WTC11 (cell line): ENCODE results near the gene SLC9A9.

ENCODE experiments used
- CBFB ChIP-seq: sonication (generic); formaldehyde crosslinking; IDR thresholded peaks from 2 replicates; pipeline ENCODE4 v1.8.1; 2022; ENCODE audit warnings: mild to moderate bottlenecking, low read depth, missing genetic modification reagents
- CREB1 ChIP-seq: sonication (generic); formaldehyde crosslinking; IDR thresholded peaks from 2 replicates; pipeline ENCODE4 v1.8.0; 2023; ENCODE audit warnings: mild to moderate bottlenecking, missing genetic modification reagents
- NFYB ChIP-seq: sonication (generic); formaldehyde crosslinking; conservative IDR thresholded peaks from 2 replicates; pipeline ENCODE4 v1.8.0; 2022; ENCODE audit warnings: low read depth, missing genetic modification reagents
- RELA ChIP-seq: sonication (generic); formaldehyde crosslinking; IDR thresholded peaks from 2 replicates; pipeline ENCODE4 v1.8.1; 2022; ENCODE audit warnings: missing genetic modification reagents, mild to moderate bottlenecking, borderline replicate concordance
- TCF7 ChIP-seq: sonication (generic); formaldehyde crosslinking; IDR thresholded peaks from 2 replicates; pipeline ENCODE4 v1.8.0; 2022; ENCODE audit warnings: mild to moderate bottlenecking, low read depth, missing genetic modification reagents, moderate library complexity
- TF ChIP-seq, protein P1 (sequence below): fragments of 200-600 bp; IDR thresholded peaks from 2 replicates; pipeline ENCODE4 v1.8.0; 2022; ENCODE audit warnings: antibody characterized with exemption
- TF ChIP-seq, protein P2 (sequence below): sonication (generic); formaldehyde crosslinking; IDR thresholded peaks from 2 replicates; pipeline ENCODE4 v1.8.0; 2022; ENCODE audit warnings: mild to moderate bottlenecking, missing genetic modification reagents
- TF ChIP-seq, protein P3 (sequence below): sonication (generic); formaldehyde crosslinking; IDR thresholded peaks from 2 replicates; pipeline ENCODE4 v1.8.1; 2022; ENCODE audit warnings: low read depth, missing genetic modification reagents, borderline replicate concordance
- TF ChIP-seq, protein P4 (sequence below): fragments of 250-450 bp; sonication (Bioruptor Pico); conservative IDR thresholded peaks from 2 replicates; pipeline ENCODE4 v1.9.0; 2021; ENCODE audit warnings: mild to moderate bottlenecking
- TF ChIP-seq, protein P5 (sequence below): sonication (generic); formaldehyde crosslinking; conservative IDR thresholded peaks from 2 replicates; pipeline ENCODE4 v1.8.1; 2022; ENCODE audit warnings: mild to moderate bottlenecking, missing genetic modification reagents

DNA sequence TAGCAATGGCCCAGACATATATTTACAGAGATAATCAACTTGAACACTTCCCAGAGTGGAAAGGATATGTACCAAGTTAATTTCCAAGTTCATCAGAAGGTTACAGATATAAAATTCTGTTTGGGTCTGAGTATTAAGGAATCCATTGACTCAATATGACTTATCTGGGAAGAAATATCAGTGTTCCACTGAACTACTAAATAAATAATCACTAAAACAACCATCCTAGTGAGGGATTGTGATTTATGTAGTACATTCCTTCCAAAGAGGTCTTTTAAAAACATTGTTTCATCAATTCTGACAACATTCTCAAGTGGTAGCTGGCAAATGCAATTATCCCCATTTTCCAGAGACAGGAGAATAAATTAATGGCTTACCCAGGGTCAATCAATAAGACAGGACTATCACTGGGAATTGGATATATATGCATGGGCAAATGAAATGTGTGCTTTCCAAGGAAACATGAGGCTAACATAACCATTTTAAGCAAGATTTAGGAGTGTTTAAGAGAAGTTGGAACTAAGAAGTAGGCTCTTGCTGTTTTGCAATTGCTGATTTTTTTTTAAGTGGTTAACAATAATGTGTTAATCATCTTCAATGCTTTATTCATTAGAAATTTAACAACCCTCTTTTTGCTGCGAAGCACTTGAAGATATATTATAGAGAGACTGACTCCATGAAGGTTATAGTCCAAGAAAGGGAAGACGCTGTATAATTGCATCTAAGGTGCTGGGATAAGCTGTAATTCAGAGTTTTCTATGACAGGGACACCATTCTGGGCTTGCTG, 37.9 kb downstream of the SLC9A9 start:
- TF ChIP-seq, protein P1, sequence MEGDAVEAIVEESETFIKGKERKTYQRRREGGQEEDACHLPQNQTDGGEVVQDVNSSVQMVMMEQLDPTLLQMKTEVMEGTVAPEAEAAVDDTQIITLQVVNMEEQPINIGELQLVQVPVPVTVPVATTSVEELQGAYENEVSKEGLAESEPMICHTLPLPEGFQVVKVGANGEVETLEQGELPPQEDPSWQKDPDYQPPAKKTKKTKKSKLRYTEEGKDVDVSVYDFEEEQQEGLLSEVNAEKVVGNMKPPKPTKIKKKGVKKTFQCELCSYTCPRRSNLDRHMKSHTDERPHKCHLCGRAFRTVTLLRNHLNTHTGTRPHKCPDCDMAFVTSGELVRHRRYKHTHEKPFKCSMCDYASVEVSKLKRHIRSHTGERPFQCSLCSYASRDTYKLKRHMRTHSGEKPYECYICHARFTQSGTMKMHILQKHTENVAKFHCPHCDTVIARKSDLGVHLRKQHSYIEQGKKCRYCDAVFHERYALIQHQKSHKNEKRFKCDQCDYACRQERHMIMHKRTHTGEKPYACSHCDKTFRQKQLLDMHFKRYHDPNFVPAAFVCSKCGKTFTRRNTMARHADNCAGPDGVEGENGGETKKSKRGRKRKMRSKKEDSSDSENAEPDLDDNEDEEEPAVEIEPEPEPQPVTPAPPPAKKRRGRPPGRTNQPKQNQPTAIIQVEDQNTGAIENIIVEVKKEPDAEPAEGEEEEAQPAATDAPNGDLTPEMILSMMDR, result no peak
- TF ChIP-seq, protein P2, sequence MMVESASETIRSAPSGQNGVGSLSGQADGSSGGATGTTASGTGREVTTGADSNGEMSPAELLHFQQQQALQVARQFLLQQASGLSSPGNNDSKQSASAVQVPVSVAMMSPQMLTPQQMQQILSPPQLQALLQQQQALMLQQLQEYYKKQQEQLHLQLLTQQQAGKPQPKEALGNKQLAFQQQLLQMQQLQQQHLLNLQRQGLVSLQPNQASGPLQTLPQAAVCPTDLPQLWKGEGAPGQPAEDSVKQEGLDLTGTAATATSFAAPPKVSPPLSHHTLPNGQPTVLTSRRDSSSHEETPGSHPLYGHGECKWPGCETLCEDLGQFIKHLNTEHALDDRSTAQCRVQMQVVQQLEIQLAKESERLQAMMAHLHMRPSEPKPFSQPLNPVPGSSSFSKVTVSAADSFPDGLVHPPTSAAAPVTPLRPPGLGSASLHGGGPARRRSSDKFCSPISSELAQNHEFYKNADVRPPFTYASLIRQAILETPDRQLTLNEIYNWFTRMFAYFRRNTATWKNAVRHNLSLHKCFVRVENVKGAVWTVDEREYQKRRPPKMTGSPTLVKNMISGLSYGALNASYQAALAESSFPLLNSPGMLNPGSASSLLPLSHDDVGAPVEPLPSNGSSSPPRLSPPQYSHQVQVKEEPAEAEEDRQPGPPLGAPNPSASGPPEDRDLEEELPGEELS (CRISPR knock-in tag), result no peak
- TF ChIP-seq CBFB (CRISPR knock-in tag) (no peak), CREB1 (CRISPR knock-in tag) (no peak), NFYB (CRISPR knock-in tag) (no peak), TCF7 (CRISPR knock-in tag) (no peak), RELA (CRISPR knock-in tag) (no peak)
- TF ChIP-seq, protein P3, sequence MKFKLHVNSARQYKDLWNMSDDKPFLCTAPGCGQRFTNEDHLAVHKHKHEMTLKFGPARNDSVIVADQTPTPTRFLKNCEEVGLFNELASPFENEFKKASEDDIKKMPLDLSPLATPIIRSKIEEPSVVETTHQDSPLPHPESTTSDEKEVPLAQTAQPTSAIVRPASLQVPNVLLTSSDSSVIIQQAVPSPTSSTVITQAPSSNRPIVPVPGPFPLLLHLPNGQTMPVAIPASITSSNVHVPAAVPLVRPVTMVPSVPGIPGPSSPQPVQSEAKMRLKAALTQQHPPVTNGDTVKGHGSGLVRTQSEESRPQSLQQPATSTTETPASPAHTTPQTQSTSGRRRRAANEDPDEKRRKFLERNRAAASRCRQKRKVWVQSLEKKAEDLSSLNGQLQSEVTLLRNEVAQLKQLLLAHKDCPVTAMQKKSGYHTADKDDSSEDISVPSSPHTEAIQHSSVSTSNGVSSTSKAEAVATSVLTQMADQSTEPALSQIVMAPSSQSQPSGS, result no peak
- TF ChIP-seq, protein P4, sequence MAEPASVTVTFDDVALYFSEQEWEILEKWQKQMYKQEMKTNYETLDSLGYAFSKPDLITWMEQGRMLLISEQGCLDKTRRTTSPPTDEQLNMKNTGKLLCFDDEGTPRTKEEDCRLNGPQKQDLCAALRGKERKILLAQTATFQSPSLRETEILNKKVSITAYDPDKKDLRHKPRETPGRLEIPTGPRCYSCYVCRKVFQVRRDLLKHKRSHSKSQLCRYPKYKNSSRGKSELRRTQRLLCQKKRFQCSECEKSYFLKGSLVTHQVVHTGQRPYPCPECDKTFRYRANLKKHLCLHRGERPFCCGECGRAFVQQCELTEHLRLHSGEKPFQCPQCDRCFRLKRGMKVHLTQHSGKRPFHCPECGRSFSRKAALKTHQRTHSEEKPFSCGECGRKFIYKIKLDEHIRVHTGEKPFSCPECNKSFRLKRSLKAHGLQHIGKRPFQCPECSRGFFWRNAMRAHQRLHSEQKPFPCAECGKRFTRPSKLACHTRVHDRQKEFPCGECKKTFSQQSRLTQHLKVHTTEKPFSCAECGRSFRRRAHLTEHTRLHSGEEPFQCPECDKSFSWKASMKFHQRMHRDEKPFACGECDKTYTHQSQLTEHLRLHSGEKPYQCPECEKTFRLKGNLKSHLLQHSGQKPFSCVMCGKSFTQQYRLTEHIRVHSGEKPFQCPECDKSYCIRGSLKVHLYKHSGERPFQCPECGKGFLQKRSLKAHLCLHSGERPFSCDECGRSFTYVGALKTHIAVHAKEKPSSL, result no peak
- TF ChIP-seq, protein P5, sequence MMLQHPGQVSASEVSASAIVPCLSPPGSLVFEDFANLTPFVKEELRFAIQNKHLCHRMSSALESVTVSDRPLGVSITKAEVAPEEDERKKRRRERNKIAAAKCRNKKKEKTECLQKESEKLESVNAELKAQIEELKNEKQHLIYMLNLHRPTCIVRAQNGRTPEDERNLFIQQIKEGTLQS (CRISPR knock-in tag), result no peak
